ENCODE measurements around the gene CAMK2G. TPM values are rescaled to one million over a fixed set of nuclear protein-coding genes. Genes with fewer than 3 reads are reported as not detected.

CAMK2G gene
- polyA plus RNA-seq, 3 donors = 1.7 to 60.7 (median 3.0) TPM

- H3K9me3 ChIP-seq (replicated peaks in 1 of 2; ENCODE audit: control insufficient read depth in 1 of 2, insufficient read depth in 1 of 2, low read length in 2 of 2) = no peaks in the 10 kb centered on the region
- H3K27me3 Mint-ChIP-seq (ENCODE audit: low read depth in 3 of 3) = peaks cover 0 to 1% (median 0%) of the 10 kb centered on the region in 3 donors
- H3K27ac ChIP-seq (ENCODE audit: low read depth in 1 of 2, low read length in 2 of 2) = no peak overlapping the region
- peaks cover 93 to 100% of the 10 kb centered on the region in 2 donors for H3K36me3 ChIP-seq (replicated peaks in 1 of 2; ENCODE audit: control insufficient read depth in 1 of 2, insufficient read depth in 2 of 2, low read length in 2 of 2)
- intact Hi-C loops (cut with micrococcal nuclease) = no loop called here
- H3K79me2 ChIP-seq (ENCODE audit: insufficient read depth, low read length) = peaks cover 6% of the 10 kb centered on the region
- no peak for DNase-seq
- no peak overlapping the region for H3K4me3 Mint-ChIP-seq
- no peak overlapping the region for H3K4me3 ChIP-seq (replicated peaks in 1 of 3; ENCODE audit: low read depth in 2 of 3, low read length in 3 of 3)
- peaks cover 36% of the 10 kb centered on the region for H4K20me1 ChIP-seq (ENCODE audit: insufficient read depth, low read length)
- 98% methylated on average over 5 of the region's 5 CpGs for WGBS (ENCODE audit: insufficient coverage)
- H2AFZ ChIP-seq (ENCODE audit: insufficient read depth, low read depth, low read length, poor library complexity, severe bottlenecking) = no peak overlapping the region
- peaks cover 0 to 2% (median 0%) of the 10 kb centered on the region in 7 donors for H3K9me3 Mint-ChIP-seq
- no peak overlapping the region for H3K9ac ChIP-seq (ENCODE audit: insufficient read depth, low read length, poor library complexity, severe bottlenecking)
- no peaks in the 10 kb centered on the region for H3K27me3 ChIP-seq (ENCODE audit: control insufficient read depth in 2 of 2, insufficient read depth in 2 of 2, low read length in 2 of 2)
- no peaks in the 10 kb centered on the region for H3K4me1 ChIP-seq (ENCODE audit: control insufficient read depth in 1 of 2, insufficient read depth in 2 of 2, low read length in 2 of 2)
- TF ChIP-seq CTCF (IDR thresholded peaks at IDR 0.05) = no peak
- H3K27ac Mint-ChIP-seq = peak overlapping the region in 1 of 7 donors; percentile 72
- H3K36me3 Mint-ChIP-seq = peaks cover 90 to 99% of the 10 kb centered on the region in 2 donors
- no peak overlapping the region for H3K4me2 ChIP-seq (replicated peaks; ENCODE audit: extremely low read depth, low read length, poor library complexity, severe bottlenecking)
- no peaks in the 10 kb centered on the region for H3K4me1 Mint-ChIP-seq
These were observed 80.9 kb downstream of the CAMK2G start for GRCh38 chr10:73793456-73793855.

GRCh38 chr10:73791871-73792400 is 82.4 kb downstream of the CAMK2G start:
- no peak overlapping the region for H3K9ac ChIP-seq (ENCODE audit: insufficient read depth, low read length, poor library complexity, severe bottlenecking)
- 96% methylated on average over 24 of the region's 26 CpGs for WGBS (ENCODE audit: insufficient coverage)

More at GRCh38 chr10:73791871-73792400, 82.4 kb downstream of the CAMK2G start:
- Histone ChIP-seq H3K4me1 (ENCODE audit: control insufficient read depth in 1 of 2, insufficient read depth in 2 of 2, low read length in 2 of 2) (peaks cover 4 to 7% of the 10 kb centered on the region in 2 donors), H4K20me1 (ENCODE audit: insufficient read depth, low read length) (peaks cover 36% of the 10 kb centered on the region), H3K27ac (ENCODE audit: low read depth in 1 of 2, low read length in 2 of 2) (no peak overlapping the region), H3K9me3 (replicated peaks in 1 of 2; ENCODE audit: control insufficient read depth in 1 of 2, insufficient read depth in 1 of 2, low read length in 2 of 2) (no peaks in the 10 kb centered on the region), H3K27me3 (ENCODE audit: control insufficient read depth in 2 of 2, insufficient read depth in 2 of 2, low read length in 2 of 2) (no peaks in the 10 kb centered on the region), H3K4me2 (replicated peaks; ENCODE audit: extremely low read depth, low read length, poor library complexity, severe bottlenecking) (no peak overlapping the region), H2AFZ (ENCODE audit: insufficient read depth, low read depth, low read length, poor library complexity, severe bottlenecking) (no peak overlapping the region), H3K36me3 (replicated peaks in 1 of 2; ENCODE audit: control insufficient read depth in 1 of 2, insufficient read depth in 2 of 2, low read length in 2 of 2) (peaks cover 79 to 89% of the 10 kb centered on the region in 2 donors), H3K4me3 (replicated peaks in 1 of 3; ENCODE audit: low read depth in 2 of 3, low read length in 3 of 3) (no peak overlapping the region), H3K79me2 (ENCODE audit: insufficient read depth, low read length) (peaks cover 21% of the 10 kb centered on the region)
- peaks cover 0 to 2% (median 0%) of the 10 kb centered on the region in 7 donors for H3K9me3 Mint-ChIP-seq
- no peak for TF ChIP-seq CTCF (IDR thresholded peaks at IDR 0.05)
- intact Hi-C loops (cut with micrococcal nuclease) = no loop called here
- peak overlapping the region in 1 of 7 donors; percentile 13 for H3K27ac Mint-ChIP-seq
- H3K36me3 Mint-ChIP-seq = peaks cover 75 to 88% of the 10 kb centered on the region in 2 donors
- no peak for DNase-seq
- no peak overlapping the region for H3K4me3 Mint-ChIP-seq
- peaks cover 4% of the 10 kb centered on the region for H3K4me1 Mint-ChIP-seq
- H3K27me3 Mint-ChIP-seq (ENCODE audit: low read depth in 3 of 3) = peaks cover 0 to 1% (median 0%) of the 10 kb centered on the region in 3 donors
